ENCODE results near the gene SRCAP.

DNA sequence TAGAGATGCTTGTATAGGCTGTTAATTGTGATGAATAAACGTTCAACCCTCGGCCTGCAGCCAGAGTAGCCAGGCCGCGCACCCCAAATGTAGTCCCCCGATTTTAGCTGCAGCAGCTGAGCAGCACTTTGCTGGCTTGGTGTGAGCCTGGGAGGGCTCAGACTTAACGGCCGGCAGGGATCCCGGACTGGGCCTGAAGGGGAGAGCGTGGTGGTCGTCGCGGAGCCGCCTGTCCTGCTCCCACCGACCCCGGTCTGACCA, 76.1 kb downstream of the SRCAP start:
- TF ChIP-seq, protein P1, sequence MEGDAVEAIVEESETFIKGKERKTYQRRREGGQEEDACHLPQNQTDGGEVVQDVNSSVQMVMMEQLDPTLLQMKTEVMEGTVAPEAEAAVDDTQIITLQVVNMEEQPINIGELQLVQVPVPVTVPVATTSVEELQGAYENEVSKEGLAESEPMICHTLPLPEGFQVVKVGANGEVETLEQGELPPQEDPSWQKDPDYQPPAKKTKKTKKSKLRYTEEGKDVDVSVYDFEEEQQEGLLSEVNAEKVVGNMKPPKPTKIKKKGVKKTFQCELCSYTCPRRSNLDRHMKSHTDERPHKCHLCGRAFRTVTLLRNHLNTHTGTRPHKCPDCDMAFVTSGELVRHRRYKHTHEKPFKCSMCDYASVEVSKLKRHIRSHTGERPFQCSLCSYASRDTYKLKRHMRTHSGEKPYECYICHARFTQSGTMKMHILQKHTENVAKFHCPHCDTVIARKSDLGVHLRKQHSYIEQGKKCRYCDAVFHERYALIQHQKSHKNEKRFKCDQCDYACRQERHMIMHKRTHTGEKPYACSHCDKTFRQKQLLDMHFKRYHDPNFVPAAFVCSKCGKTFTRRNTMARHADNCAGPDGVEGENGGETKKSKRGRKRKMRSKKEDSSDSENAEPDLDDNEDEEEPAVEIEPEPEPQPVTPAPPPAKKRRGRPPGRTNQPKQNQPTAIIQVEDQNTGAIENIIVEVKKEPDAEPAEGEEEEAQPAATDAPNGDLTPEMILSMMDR (IDR thresholded peaks at IDR 0.05): no peak
- TF ChIP-seq POLR2A (IDR thresholded peaks at IDR 0.05): no peak
